Stimulated activated CD4-positive, alpha-beta T cell treated with anti-CD3 and anti-CD28 coated beads, Interleukin-2, amount 100 ng/mL, for 24 hours (primary cell): ENCODE measurements around the gene TNFRSF1B.

Experiments
- DNase-seq, 2 donors: peaks; one replicate each; pipeline ENCODE4 v3.0.0-alpha.2; 2020

TNFRSF1B gene

DNA sequence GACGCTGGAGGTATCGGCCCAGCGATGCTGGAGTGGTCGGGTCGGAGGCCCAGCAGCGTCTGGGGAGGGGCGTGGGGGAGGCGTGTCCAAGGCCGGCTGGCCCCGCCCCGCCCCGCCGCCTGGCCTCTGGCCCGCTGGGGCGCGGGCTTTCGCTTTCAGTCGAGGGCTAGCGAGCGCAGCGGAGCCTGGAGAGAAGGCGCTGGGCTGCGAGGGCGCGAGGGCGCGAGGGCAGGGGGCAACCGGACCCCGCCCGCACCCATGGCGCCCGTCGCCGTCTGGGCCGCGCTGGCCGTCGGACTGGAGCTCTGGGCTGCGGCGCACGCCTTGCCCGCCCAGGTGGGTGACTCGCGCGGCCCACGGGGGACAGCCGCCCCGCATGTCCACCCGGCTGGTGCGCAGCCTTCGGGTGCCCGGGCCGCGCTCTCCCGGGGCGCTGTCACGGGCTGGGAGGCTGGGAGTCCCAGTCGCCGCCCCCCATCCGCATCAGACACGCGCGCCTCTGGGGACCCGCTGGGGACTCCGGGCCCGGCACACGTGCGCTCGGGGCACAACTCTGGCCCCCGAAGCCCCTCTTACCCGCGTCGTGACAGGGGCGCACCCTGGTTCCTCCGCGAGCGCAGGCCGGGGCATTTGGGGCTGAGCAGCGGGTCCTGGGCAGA is at the start of gene TNFRSF1B:
Gene TNFRSF1B (plus strand): TSS at position 158 of the 659 bp plus-strand sequence. CDS start 101 bp downstream, at position 259.
- DNase-seq = peak; percentile 74 to 83

DNA sequence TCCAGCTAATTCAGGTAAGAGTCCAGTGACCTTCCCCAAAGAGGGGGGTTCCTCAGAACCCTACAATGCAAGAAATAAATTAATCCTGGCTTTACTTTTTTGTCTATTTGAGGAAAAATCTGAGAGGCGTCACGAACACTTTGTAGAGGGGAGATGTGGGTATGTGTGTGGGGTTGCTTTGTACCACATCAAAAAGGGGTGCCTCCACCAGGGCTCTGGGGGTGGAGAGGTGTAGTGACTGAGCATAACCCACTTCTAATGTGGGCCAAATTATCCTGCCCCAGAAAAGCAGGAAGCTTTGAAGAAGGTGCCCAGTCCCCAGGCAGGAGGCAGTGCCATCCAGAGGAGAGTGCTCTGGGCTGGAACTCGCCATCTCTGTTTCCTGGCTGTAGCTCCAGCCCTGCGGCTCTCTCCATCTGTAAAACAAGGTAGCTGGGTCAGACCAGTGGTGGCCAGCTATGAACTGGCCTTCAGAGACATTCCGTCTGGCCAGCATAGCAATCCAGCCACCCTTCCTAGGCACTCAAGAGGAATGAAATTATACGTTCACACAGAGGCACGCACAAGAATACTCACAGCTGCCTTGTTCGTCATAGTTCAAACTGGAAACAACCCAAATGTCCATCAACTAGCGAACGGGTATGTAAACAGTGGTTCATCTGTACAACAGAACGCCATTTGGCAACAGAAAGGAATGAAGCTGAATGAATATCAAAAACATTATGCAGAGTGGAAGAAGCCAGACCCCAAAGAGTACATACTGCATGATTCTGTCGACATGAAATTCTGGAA is 45.4 kb upstream of the TNFRSF1B start:
- DNase-seq = no peak

DNA sequence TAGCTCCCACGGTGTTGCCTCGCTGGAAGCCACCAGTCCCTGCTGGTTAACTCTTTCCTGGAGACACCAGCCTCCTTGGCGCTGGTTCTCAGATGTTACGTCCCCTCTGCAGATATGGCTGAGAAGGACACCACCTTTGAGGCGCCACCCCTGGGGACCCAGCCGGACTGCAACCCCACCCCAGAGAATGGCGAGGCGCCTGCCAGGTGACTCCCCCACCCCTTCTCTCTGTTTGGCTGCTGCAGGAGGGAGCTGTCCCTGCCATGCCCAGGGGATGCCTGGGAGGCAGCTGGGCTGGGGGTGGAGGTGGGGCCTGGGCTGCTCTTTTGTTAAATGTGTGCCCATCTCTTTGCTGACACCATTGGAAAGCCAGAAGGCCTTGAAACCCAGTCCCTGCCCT is 43.6 kb upstream of the TNFRSF1B start:
- no peak for DNase-seq

DNA sequence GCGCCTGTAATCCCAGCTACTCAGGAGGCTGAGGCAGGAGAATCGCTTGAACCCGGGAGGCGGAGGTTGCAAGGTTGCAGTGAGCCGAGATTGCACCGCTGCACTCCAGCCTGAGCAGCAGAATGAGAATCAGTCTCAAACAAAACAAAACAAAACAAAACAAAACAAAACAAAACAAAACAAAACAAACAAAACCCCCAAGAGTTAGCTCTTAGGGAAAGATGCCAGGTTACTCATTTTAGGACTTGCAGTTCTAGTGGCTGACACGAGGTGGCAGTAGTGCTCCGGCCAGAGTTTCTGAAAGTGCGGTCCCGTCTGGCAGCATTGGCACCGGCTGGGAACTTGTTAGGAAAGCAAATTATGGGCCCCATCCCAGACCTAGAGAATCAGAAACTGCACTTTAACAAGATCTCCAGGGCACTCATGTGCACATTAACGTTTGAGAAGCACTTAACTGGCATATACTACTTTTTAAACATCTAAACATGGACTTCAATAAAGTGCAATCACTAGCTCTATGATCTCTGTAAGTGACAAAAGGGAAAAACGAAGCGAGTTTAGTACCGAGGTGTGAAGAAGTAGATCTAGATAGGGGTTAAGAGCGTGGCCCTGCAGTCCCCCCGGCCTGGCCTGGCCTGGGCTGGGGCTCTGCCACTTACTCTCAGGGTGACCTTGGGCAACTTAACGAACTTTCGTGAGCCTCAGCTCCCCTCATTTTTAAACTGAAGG is 41.9 kb upstream of the TNFRSF1B start:
- peak; percentile 83 to 85 for DNase-seq

DNA sequence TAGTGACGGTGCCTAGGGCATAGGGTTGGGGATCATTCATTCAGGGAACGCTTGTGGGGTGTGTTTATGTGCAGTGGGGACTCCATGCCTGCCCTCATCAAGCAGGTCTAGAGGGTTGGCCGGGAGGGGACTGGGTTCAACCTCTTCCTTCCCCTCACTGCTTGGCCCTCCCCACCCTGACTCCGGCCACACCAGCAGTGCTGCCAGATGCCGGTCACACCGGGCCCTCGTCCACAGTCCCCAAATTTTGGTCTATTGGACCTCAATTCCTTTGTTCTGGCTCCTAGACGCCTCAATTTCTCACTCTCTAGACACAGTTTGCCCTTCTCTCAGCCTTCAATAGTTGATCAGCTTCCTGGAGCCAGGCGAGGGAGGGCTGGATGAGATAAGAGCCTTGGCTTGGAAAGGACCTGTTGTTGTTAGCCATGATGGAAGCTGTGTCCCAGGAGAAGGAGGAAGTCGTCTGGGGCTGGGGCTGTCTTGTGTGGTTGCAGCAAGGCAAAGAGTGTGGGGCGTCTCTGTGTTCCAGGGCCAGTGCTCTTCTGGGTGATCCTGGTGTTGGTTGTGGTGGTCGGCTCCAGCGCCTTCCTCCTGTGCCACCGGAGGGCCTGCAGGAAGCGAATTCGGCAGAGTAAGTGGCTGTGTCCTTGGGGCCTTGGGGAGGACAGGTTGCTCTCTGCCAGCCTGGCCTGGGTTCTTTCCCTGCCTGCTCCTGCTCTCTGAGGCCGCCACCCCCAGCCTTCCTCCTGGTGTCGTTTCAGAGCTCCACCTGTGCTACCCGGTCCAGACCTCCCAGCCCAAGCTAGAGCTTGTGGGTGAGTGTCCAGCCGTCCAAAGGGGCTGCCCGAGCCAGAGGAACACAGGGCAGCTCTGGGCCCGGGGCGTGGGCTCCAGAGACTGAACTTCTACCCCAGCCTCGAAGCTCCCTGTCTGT is 41.1 kb upstream of the TNFRSF1B start:
- no peak for DNase-seq

DNA sequence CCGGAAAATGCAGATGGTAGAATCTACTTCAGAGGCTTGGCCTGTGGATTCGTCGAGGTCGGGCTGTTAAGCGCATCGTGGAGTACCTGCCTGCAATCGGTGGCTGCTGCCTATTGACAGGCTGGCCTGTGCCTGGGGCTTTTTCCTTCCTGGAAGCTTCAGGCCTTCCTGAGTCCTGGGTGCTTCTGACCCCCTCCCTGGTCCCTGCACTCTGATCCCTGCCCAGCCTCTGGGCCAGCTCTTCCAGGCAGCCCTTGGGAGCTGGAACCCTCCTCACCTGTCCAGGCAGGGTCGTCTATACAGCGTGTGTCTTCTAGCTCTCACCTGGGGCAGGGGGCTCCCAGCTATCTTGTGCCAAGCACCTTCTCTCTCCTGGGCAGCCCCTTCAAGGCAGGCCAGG is 40.0 kb upstream of the TNFRSF1B start:
- no peak for DNase-seq

DNA sequence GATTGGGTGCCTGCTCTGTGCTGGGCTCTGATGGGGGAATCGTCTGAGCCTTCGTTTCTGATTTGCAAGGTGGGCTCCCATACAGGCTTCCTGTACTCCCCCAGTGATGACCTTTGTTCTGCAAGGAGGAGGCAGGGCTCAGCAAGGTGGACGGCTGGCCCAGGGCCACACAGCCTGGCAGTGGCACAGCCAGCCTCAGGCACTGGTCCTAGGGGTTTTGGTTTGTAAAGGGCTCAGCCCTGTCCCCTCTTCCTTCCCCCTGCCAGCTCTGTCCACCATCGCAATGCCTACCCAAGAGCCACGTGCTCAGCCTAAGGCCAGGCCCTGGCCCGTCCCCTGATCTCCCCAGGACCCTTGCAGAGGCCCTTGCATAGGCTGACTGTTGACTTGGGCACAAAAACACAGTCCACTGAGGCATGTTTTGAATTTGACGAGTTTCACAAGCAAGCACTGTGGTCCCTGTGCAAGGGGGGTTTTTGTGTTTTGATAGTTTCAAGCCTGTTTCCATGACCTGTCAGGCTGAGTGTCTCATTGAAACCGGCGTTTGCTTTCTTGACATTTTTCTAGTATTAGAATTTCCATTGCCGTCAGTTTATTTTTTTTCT is 39.5 kb upstream of the TNFRSF1B start:
- DNase-seq = peak in 1 of 2 donors; percentile 49

DNA sequence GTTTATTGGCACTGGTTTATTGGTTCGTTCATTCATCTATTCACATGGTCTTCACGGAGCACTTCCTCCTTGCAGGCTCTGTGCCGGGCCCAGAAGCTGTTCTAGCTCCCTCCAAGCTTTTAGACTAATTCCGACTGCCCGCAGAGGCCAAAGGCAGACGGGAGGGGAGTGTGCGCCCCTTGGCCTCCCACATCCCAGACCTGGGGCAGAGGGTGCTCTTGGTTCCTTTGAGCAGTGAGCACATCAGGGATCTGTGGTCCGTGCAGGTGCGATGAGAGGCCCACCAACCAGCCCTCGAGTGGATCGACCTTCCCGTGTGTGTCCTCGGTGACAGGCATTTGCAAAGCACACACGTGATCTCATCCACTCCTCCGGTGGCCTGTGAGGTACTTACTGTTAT is 38.7 kb upstream of the TNFRSF1B start:
- no peak for DNase-seq

DNA sequence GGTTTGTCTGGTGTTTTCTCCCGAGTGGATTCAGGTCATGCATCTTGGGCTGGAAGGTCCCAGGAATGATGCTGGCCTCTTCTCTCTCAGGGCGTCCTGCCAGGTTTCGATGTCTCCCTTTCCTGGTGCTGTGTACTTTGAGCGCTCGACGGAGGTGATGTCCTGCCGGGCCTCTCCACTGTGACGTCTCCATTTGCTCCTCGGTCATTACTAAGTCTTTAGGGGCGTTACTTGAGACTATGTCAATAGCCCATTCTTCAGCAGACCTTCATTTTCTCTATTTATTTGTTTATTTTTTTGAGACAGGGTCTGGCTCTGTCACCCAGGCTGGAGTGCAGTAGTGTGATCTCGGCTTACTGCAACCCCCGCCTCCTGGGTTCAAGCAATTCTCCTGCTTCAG is 37.2 kb upstream of the TNFRSF1B start:
- DNase-seq = no peak

DNA sequence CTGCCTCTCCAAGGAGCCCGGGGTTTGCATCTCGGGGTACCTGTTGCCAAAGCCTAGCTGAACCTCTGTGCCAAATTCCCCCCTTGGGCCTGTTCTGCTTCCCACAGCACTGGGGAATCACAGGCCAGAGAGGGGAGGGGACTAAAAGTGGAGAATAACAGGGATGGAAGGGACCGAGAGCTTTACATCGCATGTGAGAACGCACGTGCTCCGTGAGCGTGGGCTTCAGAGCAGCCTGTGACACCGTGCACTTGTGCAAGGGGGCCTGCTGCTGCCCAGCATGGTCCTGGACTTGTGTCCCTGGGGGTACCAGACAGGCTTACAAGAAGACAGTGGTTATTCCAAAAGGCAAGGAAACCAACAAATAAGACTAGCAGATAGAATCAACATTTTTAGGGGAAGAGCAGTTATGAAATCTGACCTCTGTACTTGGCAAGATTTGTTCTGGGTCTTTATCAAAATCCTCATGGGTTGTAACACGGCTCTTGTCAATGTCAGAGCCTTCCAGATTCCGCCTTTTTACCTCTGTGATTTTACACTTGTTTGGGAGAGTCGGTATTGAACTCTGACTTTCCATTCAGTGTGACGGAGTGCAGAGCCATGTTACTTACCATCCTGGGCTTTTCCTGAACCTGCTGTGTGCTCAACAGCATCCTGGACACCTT is 36.2 kb upstream of the TNFRSF1B start:
- no peak for DNase-seq

DNA sequence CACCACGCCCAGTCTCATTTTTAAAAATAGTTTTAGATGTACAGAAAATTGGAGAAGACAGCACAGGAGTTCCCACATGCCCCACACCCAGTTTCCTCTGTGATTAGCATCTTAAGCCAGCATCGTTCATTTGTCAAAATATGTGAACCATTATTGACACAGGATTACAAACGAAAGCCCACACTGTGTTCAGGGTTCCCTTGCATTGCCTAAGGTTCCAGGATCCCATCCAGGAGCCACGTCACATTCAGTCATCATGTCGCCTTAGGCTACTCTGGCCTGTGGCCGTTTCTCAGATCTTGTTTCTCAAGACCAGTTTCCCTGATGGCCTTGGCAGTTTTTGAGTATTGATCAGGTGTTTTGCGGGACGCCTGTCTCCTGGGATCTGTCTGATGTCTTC is 34.7 kb upstream of the TNFRSF1B start:
- no peak for DNase-seq

DNA sequence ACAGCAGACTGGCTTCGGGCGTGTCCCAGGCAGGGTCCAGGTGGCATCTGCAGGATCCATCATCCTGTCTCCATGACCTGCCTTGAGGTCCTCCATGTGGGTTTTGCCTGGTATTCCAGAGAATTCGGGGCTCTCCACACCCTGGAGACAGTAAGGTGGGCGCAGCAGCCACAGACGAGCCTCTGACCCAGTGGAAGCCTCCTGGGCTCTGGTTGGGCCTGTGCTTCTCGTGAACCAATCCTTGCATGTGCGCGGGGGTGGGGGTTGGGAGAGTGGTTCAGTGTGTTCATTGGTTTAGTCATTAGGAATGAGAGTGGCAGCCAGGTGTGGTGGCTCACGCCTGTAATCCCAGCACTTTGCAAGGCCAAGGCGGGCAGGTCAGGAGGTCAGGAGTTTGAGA is 32.1 kb upstream of the TNFRSF1B start:
- DNase-seq = no peak

DNA sequence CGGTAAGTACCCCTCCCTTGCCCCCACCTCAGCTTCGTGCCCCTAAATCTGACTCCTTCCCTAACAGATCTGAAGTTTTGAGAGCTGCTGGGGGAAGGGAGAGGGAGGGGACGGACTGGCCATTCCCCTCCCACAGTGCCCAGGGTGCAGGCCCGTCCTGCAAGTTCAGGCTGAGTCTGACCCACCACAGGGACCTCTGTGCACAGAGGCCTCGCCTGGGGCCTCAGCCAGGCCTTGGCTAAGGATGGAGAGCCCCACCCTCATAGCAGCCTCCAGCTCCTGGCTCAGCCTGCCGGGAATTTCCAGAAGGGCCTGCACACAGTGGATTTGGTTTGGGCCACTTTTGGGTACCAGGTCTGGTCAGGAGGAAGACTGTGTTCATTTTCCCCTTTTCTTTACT is 31.2 kb upstream of the TNFRSF1B start:
- no peak for DNase-seq

DNA sequence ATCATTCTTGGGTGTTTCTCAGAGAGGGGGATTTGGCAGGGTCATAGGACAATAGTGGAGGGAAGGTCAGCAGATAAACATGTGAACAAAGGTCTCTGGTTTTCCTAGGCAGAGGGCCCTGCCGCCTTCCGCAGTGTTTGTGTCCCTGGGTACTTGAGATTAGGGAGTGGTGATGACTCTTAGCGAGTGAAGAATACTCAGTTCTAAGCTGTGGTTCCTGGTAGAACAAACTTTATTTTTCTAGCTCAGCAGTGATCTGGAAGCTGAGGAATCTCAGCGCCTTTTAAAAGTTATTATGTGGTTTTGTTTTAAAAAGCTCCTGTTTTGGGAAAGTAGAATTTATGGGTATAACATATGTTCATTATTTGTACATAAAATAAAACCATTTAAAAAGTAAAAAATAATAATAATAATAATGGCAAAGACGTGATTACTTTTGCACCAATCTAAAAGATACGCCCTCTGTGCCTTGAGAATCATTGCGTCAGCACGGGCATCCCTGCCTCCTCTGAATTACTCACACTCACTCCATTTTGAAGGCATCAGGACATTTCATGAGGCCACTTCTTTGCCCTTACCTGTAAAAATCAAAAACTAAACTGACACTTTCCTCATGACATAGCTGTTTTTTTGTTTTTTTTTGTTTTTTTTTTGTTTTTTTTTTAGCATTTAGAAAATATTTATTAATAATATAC is 29.7 kb upstream of the TNFRSF1B start:
- no peak for DNase-seq

DNA sequence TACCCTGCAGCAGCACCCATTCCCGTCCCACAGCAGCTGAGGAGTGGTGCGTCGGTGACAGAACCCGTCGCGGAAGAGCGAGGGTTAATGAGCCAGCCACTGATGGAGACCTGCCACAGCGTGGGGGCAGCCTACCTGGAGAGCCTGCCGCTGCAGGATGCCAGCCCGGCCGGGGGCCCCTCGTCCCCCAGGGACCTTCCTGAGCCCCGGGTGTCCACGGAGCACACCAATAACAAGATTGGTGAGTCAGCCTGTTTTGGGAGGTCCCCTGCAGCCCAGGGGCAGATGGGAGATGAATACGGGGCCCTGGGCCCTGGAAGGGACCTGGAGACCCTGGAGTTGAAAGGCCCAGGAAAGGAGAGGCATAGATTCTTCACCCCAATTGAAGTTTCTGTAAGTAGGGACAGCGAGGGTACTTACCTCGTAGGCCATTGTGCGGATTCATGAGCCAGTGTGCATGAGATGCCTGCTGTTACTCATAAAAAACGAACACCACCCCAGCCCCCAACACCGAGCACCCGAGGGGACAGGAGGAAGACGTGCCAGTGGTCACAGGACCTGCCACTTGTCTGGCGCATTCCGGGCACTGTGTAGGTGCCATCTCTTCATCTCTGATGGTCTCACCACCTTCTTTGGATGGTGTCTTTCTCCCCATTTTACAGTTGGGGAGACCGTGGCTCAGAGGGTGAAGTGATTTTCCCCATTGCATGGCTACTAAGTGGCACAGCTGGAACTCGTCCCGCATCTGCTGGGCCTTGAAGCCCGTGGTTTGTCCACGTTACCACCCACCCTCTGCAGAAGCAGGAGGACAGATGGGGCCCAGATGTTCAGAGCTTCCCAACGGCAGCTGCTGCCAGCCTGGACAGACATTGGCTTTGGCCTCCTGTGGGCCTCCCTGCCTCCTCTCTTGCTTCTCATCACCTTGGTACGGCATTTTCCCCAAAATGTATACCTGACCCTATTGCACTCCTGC is 28.3 kb upstream of the TNFRSF1B start:
- no peak for DNase-seq

DNA sequence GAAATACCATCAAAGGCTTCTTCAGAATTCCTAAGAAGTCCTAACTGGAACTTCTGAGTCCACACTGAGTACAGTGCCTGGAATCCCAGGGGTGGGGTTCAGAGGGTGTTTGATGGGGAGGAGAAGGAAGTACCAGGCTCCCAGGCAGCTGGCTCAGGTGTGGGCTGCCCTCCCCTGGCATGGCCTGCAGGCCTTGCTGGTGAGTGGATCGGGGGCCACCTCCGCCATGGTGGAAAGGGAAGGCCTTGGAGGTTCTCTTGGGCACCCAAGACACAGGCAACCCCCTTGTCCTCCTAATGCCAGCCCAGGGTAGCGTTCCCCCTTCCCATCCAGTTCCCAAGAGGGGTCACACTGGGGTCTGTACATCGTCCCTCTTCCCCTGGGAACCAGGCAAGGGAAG is 26.8 kb upstream of the TNFRSF1B start:
- DNase-seq = no peak

DNA sequence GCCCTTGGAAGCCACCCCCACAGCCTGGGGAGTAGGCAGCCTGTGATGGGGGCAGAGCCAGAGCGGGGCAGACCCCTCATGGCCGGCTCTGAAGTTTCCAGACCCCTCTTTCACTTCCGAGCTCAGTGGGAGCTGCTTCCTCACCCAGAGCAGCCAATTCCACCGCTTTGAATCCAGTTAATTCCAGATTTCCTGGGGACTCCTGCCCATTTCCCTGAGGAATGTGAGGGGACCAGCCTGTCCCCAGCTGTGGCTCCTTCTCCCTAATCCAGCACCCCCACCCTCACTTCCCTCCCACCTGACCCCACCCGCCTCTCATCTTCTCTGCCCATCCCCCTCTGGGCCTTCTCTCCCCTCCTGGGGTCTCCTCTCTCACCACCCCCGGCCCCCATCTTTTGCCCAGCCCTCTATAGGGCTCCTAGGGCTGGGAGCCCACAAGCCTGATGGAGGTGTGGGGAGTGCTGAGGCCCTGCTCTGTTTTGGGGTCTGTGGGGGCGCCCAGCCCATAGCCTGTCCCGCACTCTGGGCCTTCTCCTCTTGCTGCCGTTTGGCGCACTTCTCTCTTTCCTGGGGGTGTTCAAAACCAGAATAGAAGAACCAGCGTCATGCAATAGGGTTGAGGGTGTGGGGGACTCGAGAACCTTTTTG is 26.2 kb upstream of the TNFRSF1B start:
- DNase-seq = no peak

DNA sequence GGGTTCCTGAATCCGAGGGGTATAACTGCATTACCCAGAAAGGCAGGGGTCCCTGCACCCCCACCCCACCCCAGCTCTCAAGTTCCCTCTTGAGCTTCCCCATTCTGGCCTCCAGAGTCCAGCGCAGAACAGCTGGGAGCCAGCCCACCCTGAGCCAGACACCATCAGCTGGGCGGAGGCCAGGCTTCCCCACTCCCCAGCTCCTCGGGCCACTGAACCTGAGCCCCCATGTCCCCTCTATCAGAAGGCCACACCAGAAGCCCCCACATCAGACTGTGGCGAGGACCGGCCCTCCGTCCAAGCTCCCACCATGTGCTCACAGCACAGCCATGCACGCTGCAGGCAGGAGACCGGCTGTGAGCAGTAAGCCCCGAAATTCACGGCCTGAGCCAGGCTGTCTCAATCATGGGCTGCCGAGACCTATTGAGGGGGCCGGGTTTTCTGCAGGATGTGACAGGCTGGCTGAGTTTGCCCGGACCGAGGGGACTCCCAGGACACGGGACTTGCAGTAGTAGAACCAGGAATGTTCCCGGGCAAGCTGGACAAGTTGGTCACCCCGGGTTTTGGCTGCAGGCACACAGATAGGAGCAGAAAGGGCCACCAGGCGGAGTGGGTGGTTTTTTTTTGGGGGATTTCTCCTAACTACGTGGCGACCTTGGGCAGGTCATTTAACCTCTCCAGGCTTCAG is 25.5 kb upstream of the TNFRSF1B start:
- DNase-seq = no peak
